K562 (cell line): ENCODE data around the gene ZGLP1. TPM values are rescaled to one million over a fixed set of nuclear protein-coding genes. Genes with fewer than 3 reads are reported as not detected.

Experiments
- CTCFL ChIP-seq: IDR thresholded peaks from 2 replicates; pipeline ENCODE4 v1.6.1; 2011; ENCODE audit warnings: borderline replicate concordance, low read depth, mild to moderate bottlenecking, moderate library complexity, low read length; ENCODE audit not compliant: insufficient read depth, poor library complexity, severe bottlenecking
- E2F5 ChIP-seq: sonication (generic); formaldehyde crosslinking; IDR thresholded peaks from 2 replicates; pipeline ENCODE4 v1.8.0; 2022; ENCODE audit warnings: mild to moderate bottlenecking, missing genetic modification reagents
- ELF4 ChIP-seq: fragments of 450-650 bp; formaldehyde crosslinking; IDR thresholded peaks from 2 replicates; pipeline ENCODE4 v1.4.0; 2022; ENCODE audit warnings: missing genetic modification characterization
- GATAD2A ChIP-seq: fragments of 450-650 bp; IDR thresholded peaks from 2 replicates; pipeline ENCODE4 v1.6.1; 2017
- GATAD2B ChIP-seq: fragments of 450-650 bp; IDR thresholded peaks from 2 replicates; pipeline ENCODE4 v1.6.1; 2017; ENCODE audit warnings: mild to moderate bottlenecking, borderline replicate concordance
- GMEB1 ChIP-seq: fragments of 250-450 bp; sonication (Bioruptor Pico); IDR thresholded peaks from 2 replicates; pipeline ENCODE4 v1.4.0; 2020; ENCODE audit warnings: mild to moderate bottlenecking
- HNRNPL ChIP-seq: fragments of 200-400 bp; formaldehyde crosslinking; IDR thresholded peaks from 2 replicates; pipeline ENCODE4 v1.6.1; 2017; ENCODE audit warnings: low read depth, mild to moderate bottlenecking, low read length
- NFE2 ChIP-seq: IDR thresholded peaks from 2 replicates; pipeline ENCODE4 v1.6.1; 2014; ENCODE audit warnings: antibody characterized with exemption, low read depth
- SMARCC2 ChIP-seq: fragments of 450-650 bp; IDR thresholded peaks from 2 replicates; pipeline ENCODE4 v1.6.1; 2017; ENCODE audit warnings: antibody characterized with exemption, moderate library complexity, mild to moderate bottlenecking, low read depth
- SNIP1 ChIP-seq: fragments of 450-650 bp; IDR thresholded peaks from 2 replicates; pipeline ENCODE4 v1.7.1; 2017; ENCODE audit warnings: low read depth, mild to moderate bottlenecking
- TCF7 ChIP-seq: sonication (generic); IDR thresholded peaks from 2 replicates; pipeline ENCODE4 v1.6.1; 2016; ENCODE audit warnings: antibody characterized with exemption, borderline replicate concordance
- TRIM24 ChIP-seq, 2 experiments: fragments of 450-650 bp; IDR thresholded peaks; 2 replicates each; pipeline ENCODE4 v1.6.1; 2016
- TRIM28 ChIP-seq: fragments of 450-650 bp; IDR thresholded peaks from 2 replicates; pipeline ENCODE4 v1.6.1; 2017
- USF1 ChIP-seq: sonication (generic); formaldehyde crosslinking; IDR thresholded peaks from 2 replicates; pipeline ENCODE4 v1.9.0; 2022; ENCODE audit warnings: mild to moderate bottlenecking, missing genetic modification reagents
- ZNF589 ChIP-seq: fragments of 200-800 bp; sonication (Bioruptor generic); IDR thresholded peaks from 2 replicates; pipeline ENCODE4 v1.6.1; 2016; ENCODE audit warnings: low read depth, missing genetic modification characterization, missing compliant biosample characterization
- polyA plus RNA-seq, 8 experiments: library from polyadenylated mRNA; depleted of rRNA in 4 of 8; stranded (reverse) in 5 of 8; unstranded in 3 of 8; fragments of >200 nt; fragmentation: Nextera tagmentation in 2 of 8; fragmentation: Illumina TruSeq in 1 of 8; extraction: Ambion mirVana in 2 of 8; extraction: Trizol in 1 of 8; gene quantifications; 2 replicates each; pipeline versions ENCODE4 v1.2.1 to v1.2.3, GENCODE V29; 2011 to 2014; ENCODE audit warnings: inconsistent platforms in 1 of 8, missing spikeins in 1 of 8
- total RNA-seq, 7 experiments: library from RNA; depleted of rRNA in 6 of 7; stranded (reverse); fragments of >200 nt in 6 of 7; fragmentation: Illumina TruSeq in 2 of 7; extraction: Trizol in 2 of 7; gene quantifications; 2 replicates each; pipeline versions ENCODE4 v1.2.1 to v1.2.3, GENCODE V29; 2011 to 2021; ENCODE audit warnings: low replicate concordance in 1 of 7

Gene ZGLP1
- total and polyA plus RNA-seq, 9 of the 15 experiments (the other 6 are each of a cell fraction or from before 2014, with no cell fraction given): 0.24 to 4.5 (median 2.2) TPM

- TF ChIP-seq TCF7: no peak
- no peak for TF ChIP-seq E2F5
- TF ChIP-seq CTCFL: no peak
- no peak for TF ChIP-seq NFE2
- TF ChIP-seq SMARCC2: no peak
- peak; percentile 66; the same call in 1 of the 2 replicates for TF ChIP-seq GATAD2A
- TF ChIP-seq SNIP1: no peak
- 0 out of 2 replicates have a peak, but pooled peaks have one; percentile 17 for TF ChIP-seq USF1
- no peak for TF ChIP-seq ZNF589 (CRISPR knock-in tag)
- no peak for TF ChIP-seq TRIM28
- no peak for TF ChIP-seq HNRNPL
- no peak for TF ChIP-seq ELF4
- TF ChIP-seq GMEB1 (CRISPR knock-in tag): no peak
- no peak for TF ChIP-seq TRIM24 (IDR thresholded peaks at IDR 0.05)
- no peak for TF ChIP-seq GATAD2B
Observed at GRCh38 chr19:10290876-10291553, 18.6 kb downstream of the ZGLP1 start (continued).
